Right atrium auricular region (tissue), 2 donors: Measurements from ENCODE around the gene FXYD4. TPM values are rescaled to one million over a fixed set of nuclear protein-coding genes. Genes with fewer than 3 reads are reported as not detected.

ENCODE experiments used
- DNase-seq: peaks from one replicate; pipeline ENCODE4 v3.0.0-alpha.2; 2019; ENCODE audit warnings: low spot score
- H3K27ac ChIP-seq, 2 donors: fragments of 200-600 bp; sonication (generic); 1 replicate in 1 of 2; 2 replicates in 1 of 2; pipeline ENCODE4 v1.5.1; 2016 to 2019
- H3K27me3 ChIP-seq, 2 donors: fragments of 200-600 bp; sonication (generic); one replicate each; pipeline versions ENCODE4 v1.5.1 to v1.6.0; 2017 to 2019
- H3K36me3 ChIP-seq: fragments of 200-600 bp; sonication (generic); one replicate; pipeline ENCODE4 v1.5.1; 2016
- H3K4me1 ChIP-seq, 2 donors: fragments of 200-600 bp; sonication (generic); one replicate each; pipeline versions ENCODE4 v1.5.1 to v1.6.0; 2017 to 2019
- H3K4me3 ChIP-seq, 2 donors: fragments of 200-600 bp; sonication (generic); 1 replicate in 1 of 2; 2 replicates in 1 of 2; pipeline ENCODE4 v1.5.1; 2017 to 2019; ENCODE audit warnings: mild to moderate bottlenecking in 1 of 2, moderate library complexity in 1 of 2
- H3K9me3 ChIP-seq, 2 donors: fragments of 200-600 bp; sonication (generic); one replicate each; pipeline ENCODE4 v1.5.1; 2019
- total RNA-seq, 2 donors: library from RNA; depleted of rRNA; stranded (reverse); fragments of >200 nt; gene quantifications; one replicate each; pipeline ENCODE4 v1.1.0, GENCODE V29; 2016
- TF ChIP-seq, protein P1 (sequence below), 2 donors: fragments of 200-600 bp; sonication (generic); IDR thresholded peaks; one replicate each; pipeline ENCODE4 v1.5.1; 2019; ENCODE audit warnings: antibody characterized with exemption in 2 of 2

FXYD4 gene
- total RNA-seq, 2 donors from 2014 or later, result not detected

DNA sequence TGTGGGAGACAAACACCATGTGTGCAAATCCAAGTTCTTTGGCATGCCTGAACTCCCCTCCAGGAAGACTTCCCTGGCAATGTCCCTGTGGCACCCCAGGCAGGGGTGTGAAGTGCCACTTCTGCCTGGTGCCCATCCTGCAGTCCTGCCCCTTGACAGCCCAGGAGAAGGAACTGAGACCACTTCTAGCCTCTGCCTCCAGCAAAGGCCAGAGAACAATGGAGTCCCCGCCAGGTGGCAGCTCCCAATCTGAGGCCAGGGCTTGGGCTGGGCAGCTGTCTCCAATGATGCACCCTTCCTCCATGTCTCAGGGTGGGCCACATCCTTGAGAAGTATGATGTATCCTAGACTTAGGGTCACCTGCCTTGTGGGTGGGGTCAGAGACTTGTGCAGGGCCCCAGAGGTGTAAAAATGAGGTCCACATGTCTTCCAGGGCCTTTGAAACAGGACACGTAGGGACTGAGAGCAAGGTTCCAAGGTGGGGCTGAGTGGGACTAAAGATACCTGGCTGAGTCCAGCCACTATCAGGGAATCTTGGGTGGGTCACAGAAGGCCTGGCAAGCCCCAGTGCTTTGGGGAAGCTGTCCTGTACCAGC is 5.5 kb downstream of the FXYD4 start:
- no peaks in the 10 kb centered on the region for H3K36me3 ChIP-seq
- no peak overlapping the region for H3K27ac ChIP-seq
- no peaks in the 10 kb centered on the region for H3K9me3 ChIP-seq
- no peaks in the 10 kb centered on the region for H3K27me3 ChIP-seq
- H3K4me3 ChIP-seq, result no peak overlapping the region
- H3K4me1 ChIP-seq, result no peaks in the 10 kb centered on the region
- TF ChIP-seq, protein P1, sequence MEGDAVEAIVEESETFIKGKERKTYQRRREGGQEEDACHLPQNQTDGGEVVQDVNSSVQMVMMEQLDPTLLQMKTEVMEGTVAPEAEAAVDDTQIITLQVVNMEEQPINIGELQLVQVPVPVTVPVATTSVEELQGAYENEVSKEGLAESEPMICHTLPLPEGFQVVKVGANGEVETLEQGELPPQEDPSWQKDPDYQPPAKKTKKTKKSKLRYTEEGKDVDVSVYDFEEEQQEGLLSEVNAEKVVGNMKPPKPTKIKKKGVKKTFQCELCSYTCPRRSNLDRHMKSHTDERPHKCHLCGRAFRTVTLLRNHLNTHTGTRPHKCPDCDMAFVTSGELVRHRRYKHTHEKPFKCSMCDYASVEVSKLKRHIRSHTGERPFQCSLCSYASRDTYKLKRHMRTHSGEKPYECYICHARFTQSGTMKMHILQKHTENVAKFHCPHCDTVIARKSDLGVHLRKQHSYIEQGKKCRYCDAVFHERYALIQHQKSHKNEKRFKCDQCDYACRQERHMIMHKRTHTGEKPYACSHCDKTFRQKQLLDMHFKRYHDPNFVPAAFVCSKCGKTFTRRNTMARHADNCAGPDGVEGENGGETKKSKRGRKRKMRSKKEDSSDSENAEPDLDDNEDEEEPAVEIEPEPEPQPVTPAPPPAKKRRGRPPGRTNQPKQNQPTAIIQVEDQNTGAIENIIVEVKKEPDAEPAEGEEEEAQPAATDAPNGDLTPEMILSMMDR (IDR thresholded peaks at IDR 0.05), result no peak
- no peak for DNase-seq

DNA sequence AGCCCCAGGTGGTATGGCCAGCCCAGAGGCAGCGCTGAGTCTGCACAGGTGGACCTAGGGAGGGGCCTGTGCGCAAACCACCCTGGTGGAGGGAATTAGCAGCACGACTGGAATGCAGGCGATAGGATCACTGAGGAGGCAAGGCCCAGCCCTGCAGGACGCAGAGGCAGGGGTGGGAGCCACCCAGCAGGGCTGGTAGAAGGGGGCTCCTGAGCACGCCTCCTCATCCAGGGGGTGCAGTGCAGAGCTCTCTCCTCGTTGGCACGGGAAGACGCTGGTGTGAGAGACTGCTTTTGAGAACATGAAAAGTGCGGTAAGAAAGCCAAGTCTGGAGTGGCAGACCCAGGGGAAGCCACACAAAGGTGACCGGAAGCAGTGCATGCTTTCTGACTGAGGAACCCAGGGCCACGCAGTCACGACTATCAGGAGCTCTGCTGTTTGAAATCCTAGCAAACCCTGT is 6.0 kb downstream of the FXYD4 start:
- Histone ChIP-seq H3K4me3 (no peak overlapping the region), H3K36me3 (no peaks in the 10 kb centered on the region), H3K4me1 (no peaks in the 10 kb centered on the region), H3K9me3 (no peaks in the 10 kb centered on the region), H3K27me3 (no peaks in the 10 kb centered on the region), H3K27ac (no peak overlapping the region)
- TF ChIP-seq, protein P1 (IDR thresholded peaks at IDR 0.05), result no peak
- DNase-seq, result no peak

DNA sequence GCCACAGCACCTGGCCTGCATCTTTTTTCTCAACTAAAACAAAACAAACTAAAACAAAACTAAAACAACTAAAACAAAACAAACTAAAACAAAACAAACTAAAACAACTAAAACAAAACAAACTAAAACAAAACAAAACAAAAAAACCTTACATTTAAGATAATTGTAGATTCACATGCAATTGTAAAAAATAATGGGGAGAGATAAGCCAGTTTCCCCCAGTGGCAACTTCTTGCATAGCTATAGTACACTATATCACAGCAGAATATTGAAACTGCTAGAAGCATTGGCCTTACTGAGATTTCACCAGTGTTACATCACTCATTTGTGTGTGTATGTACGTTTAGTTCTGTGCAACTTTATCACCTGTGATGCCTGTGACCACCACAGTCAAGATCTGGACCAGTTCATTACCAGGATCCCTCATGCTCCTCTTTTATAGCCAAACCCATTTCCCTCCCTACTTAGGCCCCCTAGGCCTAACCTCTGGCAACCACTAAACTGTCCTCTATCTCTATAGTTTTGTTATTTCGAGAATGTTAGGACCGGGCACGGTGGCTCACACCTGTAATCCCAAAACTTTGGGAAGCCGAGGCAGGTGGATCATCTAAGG is 9.3 kb downstream of the FXYD4 start:
- no peaks in the 10 kb centered on the region for H3K4me1 ChIP-seq
- H3K27ac ChIP-seq, result no peak overlapping the region
- TF ChIP-seq, protein P1 (IDR thresholded peaks at IDR 0.05), result no peak
- H3K4me3 ChIP-seq, result no peak overlapping the region
- no peak for DNase-seq
- H3K9me3 ChIP-seq, result no peaks in the 10 kb centered on the region
- H3K27me3 ChIP-seq, result no peaks in the 10 kb centered on the region
- H3K36me3 ChIP-seq, result peaks cover 6% of the 10 kb centered on the region

DNA sequence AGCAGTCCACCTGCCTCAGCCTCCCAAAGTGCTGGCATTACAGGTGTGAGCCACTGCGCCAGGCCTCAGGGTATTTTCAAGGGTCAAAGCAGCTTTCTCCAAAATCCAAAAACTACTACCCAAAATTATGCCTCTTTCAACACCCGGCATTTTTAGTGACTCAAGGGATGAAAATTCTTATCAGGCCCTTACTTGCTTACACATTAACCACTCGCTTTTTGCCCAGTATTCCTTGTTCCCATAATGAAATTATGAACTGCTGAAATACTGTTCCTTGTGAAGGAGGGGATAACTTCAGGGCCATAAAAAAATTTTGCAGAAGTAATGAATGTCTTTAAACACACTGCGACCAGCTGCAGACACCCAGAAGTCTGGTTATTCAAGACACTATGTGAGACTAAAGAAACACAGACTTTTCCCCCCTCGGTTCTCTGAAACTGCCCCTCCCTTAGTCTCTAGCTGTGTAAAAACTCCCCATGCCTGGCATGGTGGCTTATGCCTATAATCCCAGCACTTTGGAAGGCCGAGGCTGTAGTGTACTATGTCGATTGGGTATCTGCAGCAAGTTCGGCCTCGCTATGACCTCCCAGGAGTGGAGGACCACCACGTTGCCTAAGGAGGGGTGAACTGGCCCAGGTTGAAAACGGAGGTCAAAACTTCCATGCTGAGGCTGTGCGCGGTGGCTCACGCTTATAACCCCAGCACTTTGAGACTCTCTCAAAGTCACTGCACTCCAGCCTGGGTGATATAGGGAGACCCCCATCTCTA is 12.0 kb downstream of the FXYD4 start:
- Histone ChIP-seq H3K4me3 (no peak overlapping the region), H3K27ac (no peak overlapping the region), H3K27me3 (no peaks in the 10 kb centered on the region), H3K4me1 (no peaks in the 10 kb centered on the region), H3K9me3 (no peaks in the 10 kb centered on the region), H3K36me3 (peaks cover 33% of the 10 kb centered on the region)
- DNase-seq, result no peak
- TF ChIP-seq, protein P1 (IDR thresholded peaks at IDR 0.05), result no peak

DNA sequence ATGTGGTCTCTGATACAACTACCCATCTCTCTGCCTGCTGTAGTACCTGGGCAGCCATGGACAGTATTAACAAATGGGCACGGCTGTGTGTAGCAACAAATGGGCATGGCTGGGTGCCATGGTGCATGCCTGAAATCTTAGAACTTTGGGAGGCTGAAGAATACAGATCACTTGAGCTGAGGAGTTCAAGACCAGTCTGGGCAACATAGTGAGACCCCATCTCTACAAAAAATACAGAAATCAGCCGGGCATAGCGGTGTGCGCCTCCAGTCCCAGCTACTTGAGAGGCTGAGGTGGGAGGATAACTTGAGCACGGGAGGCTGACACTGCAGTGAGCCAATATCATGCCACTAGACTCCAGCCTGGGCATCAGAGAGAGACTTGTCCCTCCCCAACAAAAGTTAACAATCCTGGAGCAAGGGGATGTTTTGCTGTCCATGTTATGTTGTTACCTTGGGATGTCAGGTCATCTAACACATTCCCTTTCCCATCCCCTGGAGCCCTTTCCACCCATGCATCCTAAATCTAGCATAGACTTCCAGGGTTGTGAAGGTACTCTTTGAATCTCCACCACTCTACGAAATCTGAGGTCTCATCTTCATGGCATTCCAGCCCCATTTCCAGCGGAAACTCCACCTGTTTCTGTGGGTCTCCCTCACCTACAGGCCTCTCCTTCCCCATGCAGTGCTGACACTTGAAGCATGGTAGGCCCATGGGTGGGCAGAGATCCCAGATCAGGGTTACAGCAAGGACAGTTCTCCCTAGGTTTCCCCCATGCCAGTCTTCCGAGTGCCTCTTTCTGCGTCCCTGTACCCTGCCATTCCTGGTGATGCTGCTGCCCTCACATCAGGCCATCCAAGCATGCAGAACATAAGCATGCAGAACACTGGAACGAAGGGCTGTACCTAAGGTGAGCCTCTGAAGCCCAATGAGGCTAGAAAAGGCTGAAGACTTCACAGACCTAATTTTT is 13.1 kb downstream of the FXYD4 start:
- Histone ChIP-seq H3K4me1 (peaks cover 0 to under 1% of the 10 kb centered on the region in 2 donors), H3K27me3 (no peaks in the 10 kb centered on the region), H3K36me3 (peaks cover 44% of the 10 kb centered on the region), H3K27ac (no peak overlapping the region), H3K4me3 (no peak overlapping the region), H3K9me3 (no peaks in the 10 kb centered on the region)
- TF ChIP-seq, protein P1 (IDR thresholded peaks at IDR 0.05), result no peak
- no peak for DNase-seq
